Brain microvascular endothelial cell (primary cell): ENCODE data around the gene PAN2.
"Not testable (repeated sequence)": the region's sequence is repeated elsewhere in the genome, so short reads cannot be mapped to it uniquely, and the experiment has no call there.

Source experiments
- DNase-seq: peaks from one replicate; pipeline ENCODE4 v3.0.0-alpha.2; 2020
- H3K27ac ChIP-seq: fragments of 250-450 bp; sonication (Bioruptor Pico); 2 replicates; pipeline ENCODE4 v1.5.1; 2020; ENCODE audit warnings: mild to moderate bottlenecking, moderate library complexity
- H3K27me3 ChIP-seq: fragments of 250-450 bp; sonication (Bioruptor Pico); replicated peaks from 2 replicates; pipeline ENCODE4 v1.5.1; 2020; ENCODE audit warnings: mild to moderate bottlenecking
- H3K36me3 ChIP-seq: fragments of 250-450 bp; sonication (Bioruptor Pico); replicated peaks from 2 replicates; pipeline ENCODE4 v1.5.1; 2020; ENCODE audit warnings: mild to moderate bottlenecking
- H3K4me3 ChIP-seq: 2 replicates; pipeline ENCODE4 v1.5.1; 2011; ENCODE audit warnings: low read depth, mild to moderate bottlenecking, control low read depth, low read length, moderate library complexity
- in situ Hi-C: cut with HindIII; loops from 2 replicates; pipeline ENCODE4 v1.10.0; 2017; ENCODE audit warnings: low sequenced_read_pairs, low pct_ligation_motif_present
- TF ChIP-seq, protein P1 (sequence below): IDR thresholded peaks from 2 replicates; pipeline ENCODE4 v1.5.1; 2011; ENCODE audit warnings: low read depth, mild to moderate bottlenecking, moderate library complexity, low read length, control low read depth, inconsistent platforms; ENCODE audit errors: missing control alignments

The PAN2 gene

DNA sequence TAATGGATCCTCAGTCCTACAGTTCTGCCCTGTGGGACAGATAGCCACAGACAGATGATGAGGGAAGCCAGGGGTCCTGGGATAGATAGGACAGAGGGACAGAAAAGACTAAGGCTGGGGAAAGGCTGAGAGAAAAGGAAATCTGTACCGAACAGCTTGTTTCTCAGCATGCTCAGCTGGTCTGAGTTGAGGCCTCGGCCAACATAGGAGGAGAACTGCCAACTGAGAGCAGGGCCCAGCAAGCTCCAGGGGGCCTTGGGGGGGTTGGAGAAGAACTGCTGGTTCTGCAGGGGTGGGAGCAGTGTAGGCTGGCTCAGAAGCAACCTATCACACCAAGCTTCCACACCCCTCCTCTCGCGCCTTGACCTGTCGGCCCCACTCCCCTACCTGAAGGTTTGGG is 15.0 kb upstream of the PAN2 start:
- Histone ChIP-seq H3K4me3 (no peak overlapping the region), H3K27ac (no peak overlapping the region), H3K36me3 (peaks cover 84% of the 10 kb centered on the region), H3K27me3 (no peaks in the 10 kb centered on the region)
- TF ChIP-seq, protein P1, sequence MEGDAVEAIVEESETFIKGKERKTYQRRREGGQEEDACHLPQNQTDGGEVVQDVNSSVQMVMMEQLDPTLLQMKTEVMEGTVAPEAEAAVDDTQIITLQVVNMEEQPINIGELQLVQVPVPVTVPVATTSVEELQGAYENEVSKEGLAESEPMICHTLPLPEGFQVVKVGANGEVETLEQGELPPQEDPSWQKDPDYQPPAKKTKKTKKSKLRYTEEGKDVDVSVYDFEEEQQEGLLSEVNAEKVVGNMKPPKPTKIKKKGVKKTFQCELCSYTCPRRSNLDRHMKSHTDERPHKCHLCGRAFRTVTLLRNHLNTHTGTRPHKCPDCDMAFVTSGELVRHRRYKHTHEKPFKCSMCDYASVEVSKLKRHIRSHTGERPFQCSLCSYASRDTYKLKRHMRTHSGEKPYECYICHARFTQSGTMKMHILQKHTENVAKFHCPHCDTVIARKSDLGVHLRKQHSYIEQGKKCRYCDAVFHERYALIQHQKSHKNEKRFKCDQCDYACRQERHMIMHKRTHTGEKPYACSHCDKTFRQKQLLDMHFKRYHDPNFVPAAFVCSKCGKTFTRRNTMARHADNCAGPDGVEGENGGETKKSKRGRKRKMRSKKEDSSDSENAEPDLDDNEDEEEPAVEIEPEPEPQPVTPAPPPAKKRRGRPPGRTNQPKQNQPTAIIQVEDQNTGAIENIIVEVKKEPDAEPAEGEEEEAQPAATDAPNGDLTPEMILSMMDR: no peak
- in situ Hi-C loops: no loop called here
- no peak for DNase-seq

DNA sequence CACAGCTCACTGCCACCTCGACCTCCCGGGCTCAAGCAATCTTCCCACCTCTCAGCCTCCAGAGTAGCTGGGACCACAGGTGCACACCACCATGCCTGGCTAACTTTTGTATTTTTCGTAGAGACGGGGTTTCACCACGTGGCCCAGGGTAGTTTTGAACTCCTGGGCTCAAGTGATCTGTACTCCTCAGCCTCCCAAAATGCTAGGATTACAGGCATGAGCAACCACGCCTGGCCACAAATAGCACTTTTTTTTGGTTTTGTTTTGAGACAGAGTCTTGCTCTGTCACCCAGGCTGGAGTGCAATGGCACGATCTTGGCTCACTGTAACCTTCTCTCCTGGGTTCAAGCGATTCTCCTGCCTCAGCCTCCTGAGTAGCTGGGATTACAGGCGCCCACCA is 13.5 kb upstream of the PAN2 start:
- H3K27me3 ChIP-seq, DNase-seq, H3K4me3 ChIP-seq, H3K27ac ChIP-seq, in situ Hi-C loops: not testable (repeated sequence)
- H3K36me3 ChIP-seq: peaks cover 82% of the 10 kb centered on the region

DNA sequence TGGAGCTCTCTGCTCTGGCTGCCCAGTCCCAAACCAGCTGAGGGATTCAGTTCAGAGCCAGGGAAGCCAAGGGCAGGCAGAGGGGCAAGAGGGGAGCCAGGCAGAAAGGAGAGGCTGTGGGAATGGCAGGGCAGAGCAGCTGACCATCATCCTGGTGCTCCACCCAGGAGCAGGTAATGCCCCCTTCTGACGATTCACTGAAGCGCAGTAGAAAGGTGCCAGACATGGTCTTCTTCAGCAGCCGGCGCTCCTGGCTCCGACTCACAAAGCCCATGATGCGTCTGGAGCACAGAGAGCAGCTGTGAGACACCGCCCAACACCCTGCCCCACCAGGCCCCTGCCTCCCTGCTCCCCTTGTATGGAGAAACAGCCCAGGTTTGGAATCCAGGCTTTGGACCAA is 12.9 kb upstream of the PAN2 start:
- Histone ChIP-seq H3K36me3 (peaks cover 84% of the 10 kb centered on the region), H3K27me3 (no peaks in the 10 kb centered on the region)
- in situ Hi-C loops: no loop called here

DNA sequence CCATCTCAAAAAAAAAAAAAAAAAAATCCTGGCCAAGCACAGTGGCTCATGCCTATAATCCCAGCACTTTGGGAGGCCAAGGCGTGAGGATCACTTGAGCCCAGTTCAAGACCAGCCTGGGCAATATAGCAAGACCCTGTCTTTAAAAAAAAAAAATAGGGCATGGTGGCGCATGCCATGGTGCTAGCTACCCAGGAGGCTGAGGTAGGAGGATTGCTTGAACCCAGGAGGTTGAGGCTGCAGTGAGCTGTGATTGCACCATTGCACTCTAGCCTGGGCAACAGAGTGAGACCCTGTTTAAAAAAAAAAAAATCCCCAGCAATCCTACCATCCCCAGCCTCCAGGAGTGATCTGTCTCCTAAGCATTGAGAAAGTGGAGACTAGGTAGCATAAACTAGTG is 8.5 kb upstream of the PAN2 start:
- H3K27me3 ChIP-seq, H3K27ac ChIP-seq: not testable (repeated sequence)
- peaks cover 44% of the 10 kb centered on the region for H3K36me3 ChIP-seq

More for the DNA sequence above, 12.9 kb upstream of the PAN2 start:
- no peak for DNase-seq
- Histone ChIP-seq H3K4me3 (no peak overlapping the region), H3K27ac (no peak overlapping the region)
- TF ChIP-seq, protein P1: no peak

DNA sequence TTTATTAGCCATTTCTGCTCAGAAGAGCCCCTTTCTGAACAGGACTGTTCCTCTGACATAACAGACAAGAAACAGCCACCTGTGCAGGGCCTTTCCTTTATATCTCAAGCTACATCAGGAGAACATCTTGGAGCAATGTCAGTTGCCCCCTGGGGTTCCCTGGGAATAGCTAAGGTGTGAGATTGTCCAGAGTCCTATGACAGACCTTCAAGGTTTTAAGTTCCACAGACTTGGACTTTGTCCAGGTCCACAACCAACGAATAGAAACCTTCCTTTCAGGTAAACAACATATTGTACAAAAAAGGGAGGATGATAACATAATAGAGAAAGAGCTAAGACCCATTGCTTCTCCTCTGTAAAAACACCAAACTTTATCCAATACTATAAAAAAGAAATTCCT is 7.8 kb upstream of the PAN2 start:
- H3K27ac ChIP-seq: no peak overlapping the region

More for the DNA sequence above, 8.5 kb upstream of the PAN2 start:
- H3K4me3 ChIP-seq, DNase-seq, in situ Hi-C loops: not testable (repeated sequence)

DNA sequence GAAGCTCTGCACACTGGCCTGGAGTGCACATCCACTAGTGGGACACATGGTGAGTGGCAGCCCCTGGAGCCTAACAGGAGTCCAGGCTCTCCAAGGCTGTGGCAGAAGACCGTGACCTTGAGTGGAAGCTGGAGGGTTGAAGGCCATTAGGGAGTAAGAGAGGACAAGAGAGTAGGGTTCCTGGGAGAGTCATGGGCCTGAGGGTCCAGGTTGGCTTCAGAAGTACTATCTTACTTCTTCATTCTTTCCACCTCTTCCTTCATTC is 5.3 kb upstream of the PAN2 start:
- no peaks in the 10 kb centered on the region for H3K27me3 ChIP-seq
- in situ Hi-C loops: no loop called here
- no peak overlapping the region for H3K27ac ChIP-seq
- H3K36me3 ChIP-seq: peaks cover 20% of the 10 kb centered on the region
- TF ChIP-seq, protein P1: no peak
- no peak overlapping the region for H3K4me3 ChIP-seq
- no peak for DNase-seq

More for the DNA sequence above, 7.8 kb upstream of the PAN2 start:
- no peak for DNase-seq
- Histone ChIP-seq H3K27me3 (no peaks in the 10 kb centered on the region), H3K4me3 (no peak overlapping the region), H3K36me3 (peaks cover 37% of the 10 kb centered on the region)
- in situ Hi-C loops: no loop called here
- TF ChIP-seq, protein P1: no peak

DNA sequence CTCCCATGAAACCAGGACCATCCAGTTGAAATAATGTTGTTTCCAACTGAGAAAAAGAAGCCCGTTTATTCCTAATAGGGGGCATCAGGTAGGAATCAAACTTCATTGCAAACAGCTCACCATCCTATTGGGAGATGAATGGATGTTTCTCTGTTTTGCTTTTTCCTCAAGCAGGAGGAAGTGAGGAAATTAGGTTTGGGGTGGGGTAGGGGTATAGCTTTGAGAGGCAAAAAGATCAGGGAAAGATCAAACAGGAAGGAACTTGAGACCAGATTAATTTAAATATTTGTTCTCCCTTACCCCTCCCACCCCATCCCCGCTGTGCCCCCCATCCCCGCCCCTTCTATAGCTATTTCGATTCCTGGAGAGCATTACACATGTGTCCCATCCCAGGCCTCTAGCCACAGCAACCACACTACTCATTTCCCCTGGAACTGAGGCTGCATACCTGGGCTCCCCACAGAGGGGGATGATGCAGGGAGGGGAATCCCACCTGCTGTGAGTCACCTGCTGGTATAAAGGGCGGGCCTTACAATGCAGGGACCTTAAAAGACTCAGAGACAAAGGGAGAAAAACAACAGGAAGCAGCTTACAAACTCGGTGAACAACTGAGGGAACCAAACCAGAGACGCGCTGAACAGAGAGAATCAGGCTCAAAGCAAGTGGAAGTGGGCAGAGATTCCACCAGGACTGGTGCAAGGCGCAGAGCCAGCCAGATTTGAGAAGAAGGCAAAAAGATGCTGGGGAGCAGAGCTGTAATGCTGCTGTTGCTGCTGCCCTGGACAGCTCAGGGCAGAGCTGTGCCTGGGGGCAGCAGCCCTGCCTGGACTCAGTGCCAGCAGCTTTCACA is 4.7 kb upstream of the PAN2 start, which contains the start of gene IL23A:
IL23A (plus strand) TSS at position 577 of the 850 bp plus-strand sequence; CDS start at position 738, 161 bp downstream.
- H3K27ac ChIP-seq: no peak within 1 kb of the TSS
- TF ChIP-seq, protein P1: no peak
- in situ Hi-C loops: no loop called here
- no peaks in the 10 kb centered on the region for H3K27me3 ChIP-seq
- H3K36me3 ChIP-seq: peaks cover 14% of the 10 kb centered on the region
- no peak within 1 kb of the TSS for H3K4me3 ChIP-seq
- DNase-seq: no peak
